H1 (cell line): Measurements from ENCODE around the gene ERAP2. TPM values are rescaled to one million over a fixed set of nuclear protein-coding genes. Genes with fewer than 3 reads are reported as not detected.

Experiments used
- CTCF ChIA-PET: fragments of 300-600 bp; sonication (Branson Sonifier 250); formaldehyde crosslinking; loops from one replicate; lab custom pipeline; 2021; ENCODE audit not compliant: partially characterized antibody; lab: Charles Lee
- POLR2A ChIA-PET: fragments of 300-600 bp; sonication (Branson Sonifier 250); formaldehyde crosslinking; loops from one replicate; lab custom pipeline; 2021; ENCODE audit warnings: inconsistent platforms; ENCODE audit not compliant: partially characterized antibody; lab: Charles Lee
- DNase-seq, 2 experiments: peaks; one replicate each; pipeline versions ENCODE4 v3.0.0 to v3.0.0-alpha.2; 2010 to 2022; ENCODE audit warnings: low spot score in 2 of 2, low read depth in 1 of 2, mixed read lengths in 1 of 2
- FAIRE-seq: peaks from 2 replicates; lab custom pipeline; 2011; peaks lifted over from hg19 to GRCh38; lab: Jason Lieb, UNC
- H2AFZ ChIP-seq: 2 replicates; pipeline ENCODE4 v1.8.1; 2012; ENCODE audit warnings: low read length, inconsistent platforms
- H2AK5ac ChIP-seq: 2 replicates; pipeline ENCODE4 v1.6.1; 2013; ENCODE audit warnings: low read depth, low read length
- H2BK120ac ChIP-seq: replicated peaks from 2 replicates; pipeline ENCODE3; 2013; ENCODE audit warnings: low read depth, low read length, inconsistent platforms
- H2BK12ac ChIP-seq: 2 replicates; pipeline ENCODE4 v1.6.1; 2013; ENCODE audit warnings: low read depth, low read length
- H2BK15ac ChIP-seq: 2 replicates; pipeline ENCODE4 v1.6.1; 2013; ENCODE audit warnings: low read length
- H2BK20ac ChIP-seq: 2 replicates; pipeline ENCODE4 v1.6.1; 2013; ENCODE audit warnings: low read length
- H2BK5ac ChIP-seq: 2 replicates; pipeline ENCODE4 v1.6.1; 2013; ENCODE audit warnings: low read depth, low read length
- H3K14ac ChIP-seq: 2 replicates; pipeline ENCODE4 v1.6.1; 2013; ENCODE audit warnings: inconsistent platforms; ENCODE audit not compliant: insufficient read length
- H3K18ac ChIP-seq: 2 replicates; pipeline ENCODE4 v1.6.1; 2013; ENCODE audit warnings: low read length; ENCODE audit errors: extremely low read depth
- H3K23ac ChIP-seq: 2 replicates; pipeline ENCODE4 v1.6.1; 2013; ENCODE audit warnings: inconsistent platforms; ENCODE audit not compliant: insufficient read length
- H3K23me2 ChIP-seq: 2 replicates; pipeline ENCODE4 v1.6.1; 2013; ENCODE audit warnings: low read depth, low read length
- H3K27ac ChIP-seq: 2 replicates; pipeline ENCODE4 v1.6.1; 2011; ENCODE audit warnings: low read depth, low read length, inconsistent platforms
- H3K27me3 ChIP-seq, 4 experiments: replicated peaks in 1 of 4; 1 replicate in 1 of 4; 2 replicates in 3 of 4; pipeline versions ENCODE4 v1.6.1 to v1.8.1; 2011 to 2013; ENCODE audit warnings: low read length in 3 of 4, mild to moderate bottlenecking in 3 of 4, inconsistent platforms in 2 of 4, mixed read lengths in 2 of 4, moderate library complexity in 1 of 4; ENCODE audit not compliant: control insufficient read depth in 3 of 4, insufficient read depth in 3 of 4; ENCODE audit errors: extremely low read depth in 1 of 4
- H3K36me3 ChIP-seq, 4 experiments: 2 replicates each; pipeline versions ENCODE4 v1.6.1 to v1.8.1; 2011 to 2013; ENCODE audit warnings: mild to moderate bottlenecking in 4 of 4, low read length in 3 of 4, moderate library complexity in 2 of 4, control low read depth in 1 of 4, inconsistent platforms in 1 of 4; ENCODE audit not compliant: insufficient read depth in 4 of 4, control insufficient read depth in 2 of 4
- H3K4ac ChIP-seq: replicated peaks from 2 replicates; pipeline ENCODE3; 2013; ENCODE audit warnings: low read length, low read depth, mixed read lengths, inconsistent platforms; ENCODE audit not compliant: insufficient read length
- H3K4me1 ChIP-seq, 4 experiments: replicated peaks in 1 of 4; 1 replicate in 1 of 4; 2 replicates in 3 of 4; pipeline versions ENCODE4 v1.6.1 to v1.8.1; 2011 to 2013; ENCODE audit warnings: low read length in 3 of 4, inconsistent platforms in 2 of 4, mixed read lengths in 1 of 4; ENCODE audit not compliant: insufficient read depth in 4 of 4, control insufficient read depth in 3 of 4
- H3K4me2 ChIP-seq, 2 experiments: 2 replicates each; pipeline versions ENCODE4 v1.6.1 to v1.8.1; 2011 to 2013; ENCODE audit warnings: low read depth in 2 of 2, low read length in 2 of 2, control low read depth in 1 of 2, inconsistent platforms in 1 of 2, mild to moderate bottlenecking in 1 of 2; ENCODE audit not compliant: insufficient read depth in 1 of 2
- H3K4me3 ChIP-seq, 4 experiments: fragments of 200-600, 300-600 bp in 1 of 4; sonication (generic), shearing (Covaris generic), sonication (Bioruptor Twin) in 1 of 4; 2 replicates each; pipeline versions ENCODE4 v1.5.1 to v1.8.1; 2011 to 2016; ENCODE audit warnings: low read length in 4 of 4, low read depth in 3 of 4, control low read depth in 2 of 4, inconsistent platforms in 2 of 4, mild to moderate bottlenecking in 2 of 4, mixed read lengths in 1 of 4, moderate library complexity in 1 of 4; ENCODE audit not compliant: insufficient read depth in 2 of 4; ENCODE audit errors: extremely low read depth in 1 of 4
- H3K56ac ChIP-seq: replicated peaks from 2 replicates; pipeline ENCODE3; 2013; ENCODE audit warnings: low read depth, mild to moderate bottlenecking, mixed read lengths, low read length, inconsistent platforms; ENCODE audit not compliant: insufficient read length
- H3K79me1 ChIP-seq: 2 replicates; pipeline ENCODE4 v1.6.1; 2013; ENCODE audit warnings: low read depth, low read length, control low read depth
- H3K79me2 ChIP-seq, 2 experiments: 2 replicates each; pipeline versions ENCODE4 v1.6.1 to v1.8.1; 2012 to 2013; ENCODE audit warnings: low read length in 2 of 2, mild to moderate bottlenecking in 2 of 2, inconsistent platforms in 1 of 2; ENCODE audit not compliant: insufficient read depth in 2 of 2, control insufficient read depth in 1 of 2
- H3K9ac ChIP-seq, 4 experiments: replicated peaks in 1 of 4; 1 replicate in 1 of 4; 2 replicates in 3 of 4; pipeline versions ENCODE4 v1.6.1 to v1.8.1; 2011 to 2013; ENCODE audit warnings: low read depth in 3 of 4, low read length in 3 of 4, control low read depth in 2 of 4, mild to moderate bottlenecking in 2 of 4, moderate library complexity in 2 of 4, inconsistent platforms in 1 of 4; ENCODE audit errors: extremely low read depth in 1 of 4
- H3K9me3 ChIP-seq, 2 experiments: 2 replicates each; pipeline versions ENCODE4 v1.6.1 to v1.8.1; 2012 to 2013; ENCODE audit warnings: mild to moderate bottlenecking in 2 of 2, moderate library complexity in 2 of 2, control low read depth in 1 of 2, inconsistent platforms in 1 of 2, low read depth in 1 of 2, low read length in 1 of 2, mixed read lengths in 1 of 2; ENCODE audit not compliant: insufficient read depth in 2 of 2
- H4K20me1 ChIP-seq, 2 experiments: replicated peaks in 1 of 2; 2 replicates each; pipeline versions ENCODE3 to v1.8.1; 2011 to 2013; ENCODE audit warnings: inconsistent platforms in 2 of 2, low read length in 2 of 2, mild to moderate bottlenecking in 1 of 2; ENCODE audit not compliant: insufficient read depth in 2 of 2, control insufficient read depth in 1 of 2
- H4K5ac ChIP-seq: 2 replicates; pipeline ENCODE4 v1.6.1; 2013; ENCODE audit warnings: low read length, low read depth, mixed read lengths, inconsistent platforms; ENCODE audit not compliant: insufficient read length
- H4K8ac ChIP-seq: 2 replicates; pipeline ENCODE4 v1.8.0; 2013; ENCODE audit warnings: mild to moderate bottlenecking, moderate library complexity, low read length, inconsistent platforms; ENCODE audit not compliant: insufficient read depth; ENCODE audit errors: extremely low read depth
- H4K91ac ChIP-seq: replicated peaks from 2 replicates; pipeline ENCODE3; 2013; ENCODE audit warnings: low read length, mixed read lengths, inconsistent platforms; ENCODE audit not compliant: insufficient read length
- ASH2L ChIP-seq: fragments of 200-600, 300-600 bp; sonication (generic); IDR thresholded peaks from one replicate; pipeline ENCODE4 v1.7.1; 2017; ENCODE audit warnings: low read length
- NANOG ChIP-seq: IDR thresholded peaks from 2 replicates; pipeline ENCODE4 v1.6.1; 2011; ENCODE audit warnings: low read length, low read depth, mild to moderate bottlenecking, inconsistent platforms; ENCODE audit not compliant: insufficient read depth, poor library complexity, severe bottlenecking
- POLR2A ChIP-seq, 2 experiments: IDR thresholded peaks; 1 replicate in 1 of 2; 2 replicates in 1 of 2; pipeline ENCODE4 v1.6.1; 2011; ENCODE audit warnings: low read depth in 2 of 2, low read length in 2 of 2, mild to moderate bottlenecking in 2 of 2; ENCODE audit errors: control extremely low read depth in 1 of 2
- RFX5 ChIP-seq: IDR thresholded peaks from 2 replicates; pipeline ENCODE4 v1.6.1; 2011; ENCODE audit warnings: low read depth, low read length, improper control_type of control experiment, borderline replicate concordance
- RNF2 ChIP-seq: fragments of 200-900, 300-1000 bp; sonication (generic); IDR thresholded peaks from 2 replicates; pipeline ENCODE4 v1.7.1; 2016; ENCODE audit warnings: borderline replicate concordance, low read depth, mild to moderate bottlenecking, antibody characterized with exemption, low read length; ENCODE audit not compliant: poor library complexity, severe bottlenecking; ENCODE audit errors: missing control alignments
- USF2 ChIP-seq: IDR thresholded peaks from 2 replicates; pipeline ENCODE4 v1.6.1; 2011; ENCODE audit warnings: low read length, improper control_type of control experiment
- WGBS, 2 experiments: shearing (Covaris generic) in 1 of 2; methylation state at CpG; one replicate each; pipeline versions ENCODE4 v1.1.6 to v1.1.7; 2013 to 2015; ENCODE audit warnings: low lambda C conversion rate in 2 of 2, mixed read lengths in 2 of 2, inconsistent platforms in 1 of 2, low coverage in 1 of 2, missing lambda C conversion rate in 1 of 2; ENCODE audit not compliant: insufficient replicate concordance in 2 of 2, insufficient coverage in 1 of 2, insufficient read length in 1 of 2; ENCODE audit errors: extremely low coverage in 1 of 2, missing lambda C conversion rate in 1 of 2; 5-methylcytosine and 5-hydroxymethylcytosine counted together
- polyA plus RNA-seq, 7 experiments: library from polyadenylated mRNA; depleted of rRNA in 3 of 7; stranded (reverse) in 5 of 7; unstranded in 2 of 7; fragments of >200 nt in 5 of 7; fragments of 200-250 nt in 2 of 7; gene quantifications; 1 replicate in 5 of 7; 2 replicates in 1 of 7; 4 replicates in 1 of 7; pipeline versions ENCODE4 v1.2.1 to v1.2.3, GENCODE V29; 2011 to 2013; ENCODE audit warnings: missing spikeins in 2 of 7, mixed read lengths in 2 of 7
- total RNA-seq: library from RNA; stranded (reverse); fragmentation: NEBNext Ultra II Directional; extraction: Animal tissue kit (Norgen Biotek cat#: 25700); gene quantifications from 2 replicates; pipeline ENCODE4 v1.2.1, GENCODE V29; 2021

The ERAP2 gene
- total and polyA plus RNA-seq, 2 of the 8 experiments (the other 6 are each of a cell fraction or from before 2014, with no cell fraction given), result 0.14 TPM; not detected in 1

- ChIA-PET CTCF (interaction anchor here (0.7 to 2.4 kb wide), 6 partner anchors 12 to 133 kb away, joined by 3 to 12 read pairs (median 6); no protein-coding TSS in a partner anchor), POLR2A (no interaction called here)
- no peaks in the 10 kb centered on the region for H3K9me3 ChIP-seq
- no peak overlapping the region for H3K9ac ChIP-seq
- H2AK5ac ChIP-seq, result no peak overlapping the region
- TF ChIP-seq RFX5 (no peak), ASH2L (no peak), POLR2A (IDR thresholded peaks at IDR 0.05; ENCODE audit: control extremely low read depth in 1 of 2, low read depth in 2 of 2, low read length in 2 of 2) (no peak), RNF2 (no peak), USF2 (no peak), NANOG (no peak)
- no peak overlapping the region for H3K18ac ChIP-seq
- H3K36me3 ChIP-seq, result no peaks in the 10 kb centered on the region
- no peak overlapping the region for H4K8ac ChIP-seq
- no peak overlapping the region for H3K4me3 ChIP-seq
- H2BK20ac ChIP-seq, result no peak overlapping the region
- no peaks in the 10 kb centered on the region for H3K23me2 ChIP-seq
- H3K4me2 ChIP-seq, result no peak overlapping the region
- no peak overlapping the region; the same call in 1 of the 2 replicates for H2AFZ ChIP-seq
- no peaks in the 10 kb centered on the region for H3K79me1 ChIP-seq
- H2BK120ac ChIP-seq, result no peak overlapping the region
- H3K79me2 ChIP-seq, result no peaks in the 10 kb centered on the region
- WGBS, 2 experiments, result 87% methylated on average over 5 of the region's 5 CpGs; no CpG with 5 or more reads in 1 of the 2 experiments
- DNase-seq (no peak), FAIRE-seq (no peak)
- H3K27ac ChIP-seq, result no peak overlapping the region
- H3K23ac ChIP-seq, result no peak overlapping the region
- no peak overlapping the region for H3K14ac ChIP-seq
- H2BK15ac ChIP-seq, result no peak overlapping the region
- no peak overlapping the region for H2BK12ac ChIP-seq
- no peak overlapping the region for H3K56ac ChIP-seq
- H4K91ac ChIP-seq, result no peak overlapping the region
- H3K4me1 ChIP-seq, result no peaks in the 10 kb centered on the region
- H3K27me3 ChIP-seq, result no peaks in the 10 kb centered on the region
- H2BK5ac ChIP-seq, result no peak overlapping the region
- no peak overlapping the region for H3K4ac ChIP-seq
- H4K20me1 ChIP-seq, result no peaks in the 10 kb centered on the region
- no peak overlapping the region for H4K5ac ChIP-seq
Observed at GRCh38 chr5:96885518-96886338, 9.4 kb downstream of the ERAP2 start.
